ENCODE data around the gene MYCN. TPM values are rescaled to one million over a fixed set of nuclear protein-coding genes. Genes with fewer than 3 reads are reported as not detected.

The MYCN gene
- total and polyA plus RNA-seq, 2 donors (not counting 3 experiments of a cell fraction or from before 2014, with no cell fraction given), result 0.47 to 6.8 TPM

DNA sequence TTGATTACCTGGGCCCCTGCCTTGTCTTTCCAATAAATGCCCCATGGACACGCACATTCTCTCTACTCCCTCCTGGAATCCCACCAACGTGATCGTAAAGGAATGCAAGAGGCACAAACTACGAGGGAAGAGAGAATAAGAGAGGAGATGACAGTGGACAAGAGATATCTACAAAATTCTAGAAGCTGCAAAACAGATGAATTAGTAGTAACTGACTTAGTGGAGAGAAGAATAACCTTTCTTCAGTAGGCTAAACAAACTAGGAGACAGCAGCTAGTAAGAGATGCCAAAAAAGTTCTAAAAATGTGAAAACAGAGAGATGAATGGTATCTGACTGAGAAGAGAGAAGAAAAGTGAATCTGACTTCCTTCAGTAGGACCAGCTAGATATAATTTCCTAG is 43.5 kb upstream of the MYCN start:
- POLR2A ChIA-PET, result interaction anchor here (0.6 kb wide), 1 partner anchor 580 kb away, joined by 6 read pairs; no protein-coding TSS in a partner anchor
- H3K9me3 ChIP-seq (replicated peaks; ENCODE audit: control insufficient read depth, insufficient read depth, low read length), result no peaks in the 10 kb centered on the region
- no peak overlapping the region for H3K27ac ChIP-seq (ENCODE audit: insufficient read depth, low read depth, low read length)
- H2AFZ ChIP-seq (ENCODE audit: low read depth, low read length), result no peak overlapping the region
- FAIRE-seq (no peak), DNase-seq (ENCODE audit: low read depth, low spot score) (no peak)
- no peak overlapping the region for H3K4me3 ChIP-seq (replicated peaks in 1 of 3; ENCODE audit: insufficient read depth in 1 of 3, low read depth in 1 of 3, low read length in 3 of 3)
- no peak overlapping the region for H3K9ac ChIP-seq (replicated peaks; ENCODE audit: extremely low read depth, insufficient read depth, low read length)
- no peaks in the 10 kb centered on the region for H4K20me1 ChIP-seq (replicated peaks; ENCODE audit: control insufficient read depth, extremely low read depth, insufficient read depth, low read length)
- TF ChIP-seq GATA2 (IDR thresholded peaks at IDR 0.05; ENCODE audit: insufficient read depth, insufficient read length, low read depth, low read length), result no peak
- no peak for TF ChIP-seq JUN (IDR thresholded peaks at IDR 0.05; ENCODE audit: borderline replicate concordance, insufficient read depth, insufficient read length, low read depth)
- TF ChIP-seq MYC (IDR thresholded peaks at IDR 0.05; ENCODE audit: low read depth, low read length), result no peak
- no peak for TF ChIP-seq FOS (IDR thresholded peaks at IDR 0.05; ENCODE audit: borderline replicate concordance, insufficient read depth, low read length)
- no peak for TF ChIP-seq EZH2 (IDR thresholded peaks at IDR 0.05; ENCODE audit: borderline replicate concordance, low read depth, low read length, severe bottlenecking)
- TF ChIP-seq POLR2AphosphoS5 (IDR thresholded peaks at IDR 0.05; ENCODE audit: insufficient read depth, low read depth, low read length), result no peak
- TF ChIP-seq, protein P1, sequence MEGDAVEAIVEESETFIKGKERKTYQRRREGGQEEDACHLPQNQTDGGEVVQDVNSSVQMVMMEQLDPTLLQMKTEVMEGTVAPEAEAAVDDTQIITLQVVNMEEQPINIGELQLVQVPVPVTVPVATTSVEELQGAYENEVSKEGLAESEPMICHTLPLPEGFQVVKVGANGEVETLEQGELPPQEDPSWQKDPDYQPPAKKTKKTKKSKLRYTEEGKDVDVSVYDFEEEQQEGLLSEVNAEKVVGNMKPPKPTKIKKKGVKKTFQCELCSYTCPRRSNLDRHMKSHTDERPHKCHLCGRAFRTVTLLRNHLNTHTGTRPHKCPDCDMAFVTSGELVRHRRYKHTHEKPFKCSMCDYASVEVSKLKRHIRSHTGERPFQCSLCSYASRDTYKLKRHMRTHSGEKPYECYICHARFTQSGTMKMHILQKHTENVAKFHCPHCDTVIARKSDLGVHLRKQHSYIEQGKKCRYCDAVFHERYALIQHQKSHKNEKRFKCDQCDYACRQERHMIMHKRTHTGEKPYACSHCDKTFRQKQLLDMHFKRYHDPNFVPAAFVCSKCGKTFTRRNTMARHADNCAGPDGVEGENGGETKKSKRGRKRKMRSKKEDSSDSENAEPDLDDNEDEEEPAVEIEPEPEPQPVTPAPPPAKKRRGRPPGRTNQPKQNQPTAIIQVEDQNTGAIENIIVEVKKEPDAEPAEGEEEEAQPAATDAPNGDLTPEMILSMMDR (IDR thresholded peaks at IDR 0.05; ENCODE audit: extremely low read depth in 1 of 2, insufficient read depth in 1 of 2, low read depth in 1 of 2, low read length in 2 of 2), result no peak
- TF ChIP-seq POLR2A (IDR thresholded peaks at IDR 0.05; ENCODE audit: low read depth, low read length), result no peak
- TF ChIP-seq, protein P2, sequence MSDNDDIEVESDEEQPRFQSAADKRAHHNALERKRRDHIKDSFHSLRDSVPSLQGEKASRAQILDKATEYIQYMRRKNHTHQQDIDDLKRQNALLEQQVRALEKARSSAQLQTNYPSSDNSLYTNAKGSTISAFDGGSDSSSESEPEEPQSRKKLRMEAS (IDR thresholded peaks at IDR 0.05; ENCODE audit: insufficient read depth, insufficient read length), result no peak
- H3K9me1 ChIP-seq (replicated peaks; ENCODE audit: control insufficient read depth, extremely low read depth, insufficient read depth, low read length), result no peaks in the 10 kb centered on the region
- dilution Hi-C loops (cut with MboI; ENCODE audit: extremely low pct_ligation_motif_present, low sequenced_read_pairs), result no loop called here
- CTCF ChIA-PET, result interaction anchor here (1.2 kb wide), 1 partner anchor 43 kb away, joined by 3 read pairs; no protein-coding TSS in a partner anchor
- H3K36me3 ChIP-seq (ENCODE audit: control insufficient read depth in 2 of 2, extremely low read depth in 1 of 2, insufficient read depth in 2 of 2, low read length in 2 of 2), result no peaks in the 10 kb centered on the region
- no peaks in the 10 kb centered on the region for H3K79me2 ChIP-seq (ENCODE audit: control insufficient read depth, insufficient read depth, low read length)
- H3K4me2 ChIP-seq (ENCODE audit: insufficient read depth, low read length), result no peak overlapping the region
- BruUV-seq (replicated peaks), result no TSS peak
- intact Hi-C loops (cut with micrococcal nuclease), result no loop called here
- no peaks in the 10 kb centered on the region for H3K27me3 ChIP-seq (ENCODE audit: control insufficient read depth in 2 of 2, insufficient read depth in 2 of 2, low read length in 2 of 2)
- H3K4me1 ChIP-seq (ENCODE audit: control insufficient read depth, extremely low read depth, insufficient read depth, low read length), result no peaks in the 10 kb centered on the region

All from endothelial cell of umbilical vein (primary cell).